Measurements from ENCODE around the gene PAK1IP1.

DNA sequence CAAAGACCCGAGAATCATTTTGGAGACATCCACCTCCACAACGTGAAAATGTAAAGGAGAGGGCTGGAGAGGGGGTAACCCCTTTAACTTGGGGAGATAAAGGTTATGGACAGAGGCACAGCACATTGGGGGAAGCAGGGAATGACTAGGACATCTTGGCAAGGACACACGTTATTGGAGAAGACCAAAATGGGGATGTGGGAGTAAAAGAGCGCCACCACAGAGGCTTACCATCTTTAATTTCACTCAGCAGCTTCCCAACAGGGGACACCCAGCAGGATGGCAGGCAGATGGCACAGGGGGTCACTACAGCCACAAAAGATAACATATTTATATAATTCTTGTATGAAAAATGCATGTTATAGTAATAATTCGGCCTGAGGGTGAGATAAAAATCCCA is 10.2 kb upstream of the PAK1IP1 start:
- no peak for TF ChIP-seq EP300 (IDR thresholded peaks at IDR 0.05)
- TF ChIP-seq, protein P1, sequence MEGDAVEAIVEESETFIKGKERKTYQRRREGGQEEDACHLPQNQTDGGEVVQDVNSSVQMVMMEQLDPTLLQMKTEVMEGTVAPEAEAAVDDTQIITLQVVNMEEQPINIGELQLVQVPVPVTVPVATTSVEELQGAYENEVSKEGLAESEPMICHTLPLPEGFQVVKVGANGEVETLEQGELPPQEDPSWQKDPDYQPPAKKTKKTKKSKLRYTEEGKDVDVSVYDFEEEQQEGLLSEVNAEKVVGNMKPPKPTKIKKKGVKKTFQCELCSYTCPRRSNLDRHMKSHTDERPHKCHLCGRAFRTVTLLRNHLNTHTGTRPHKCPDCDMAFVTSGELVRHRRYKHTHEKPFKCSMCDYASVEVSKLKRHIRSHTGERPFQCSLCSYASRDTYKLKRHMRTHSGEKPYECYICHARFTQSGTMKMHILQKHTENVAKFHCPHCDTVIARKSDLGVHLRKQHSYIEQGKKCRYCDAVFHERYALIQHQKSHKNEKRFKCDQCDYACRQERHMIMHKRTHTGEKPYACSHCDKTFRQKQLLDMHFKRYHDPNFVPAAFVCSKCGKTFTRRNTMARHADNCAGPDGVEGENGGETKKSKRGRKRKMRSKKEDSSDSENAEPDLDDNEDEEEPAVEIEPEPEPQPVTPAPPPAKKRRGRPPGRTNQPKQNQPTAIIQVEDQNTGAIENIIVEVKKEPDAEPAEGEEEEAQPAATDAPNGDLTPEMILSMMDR (IDR thresholded peaks at IDR 0.05): no peak
